ENCODE data around the gene CSF1R.
"Not testable (repeated sequence)": the region's sequence is repeated elsewhere in the genome, so short reads cannot be mapped to it uniquely, and the experiment has no call there.

CSF1R gene

DNA sequence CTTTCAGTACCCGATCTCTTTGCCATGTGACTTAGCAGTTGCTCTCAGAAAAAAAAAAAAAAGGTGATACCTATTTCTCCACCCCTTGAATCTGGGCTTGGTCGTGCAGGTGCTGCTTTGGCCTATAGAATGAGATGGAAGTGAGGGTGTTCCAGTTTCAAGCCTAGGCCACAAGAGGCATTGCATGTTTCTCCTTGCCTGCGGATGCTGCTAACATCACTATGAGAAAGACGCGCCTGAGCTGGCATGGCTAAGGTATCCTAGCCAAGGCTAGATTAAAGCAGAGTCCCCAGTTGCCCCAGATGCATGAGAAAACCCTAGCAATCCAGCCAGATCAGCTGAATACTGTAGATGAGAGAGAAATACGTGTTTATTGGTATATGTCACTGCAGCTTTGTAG lies 14.7 kb upstream of the CSF1R start:
- 79 to 81% methylated on average over 6 of the region's 6 CpGs for WGBS, 2 experiments
- Histone ChIP-seq H3K4me1 (ENCODE audit: control insufficient read depth, insufficient read depth, low read length) (no peaks in the 10 kb centered on the region), H3K27me3 (ENCODE audit: control insufficient read depth, insufficient read depth, low read length, poor library complexity, severe bottlenecking) (no peaks in the 10 kb centered on the region), H3K9me3 (ENCODE audit: control insufficient read depth, low read length) (no peaks in the 10 kb centered on the region), H3K4me3 (ENCODE audit: insufficient read depth, low read depth, low read length) (no peak overlapping the region), H3K27ac (ENCODE audit: insufficient read depth, low read depth, low read length, poor library complexity, severe bottlenecking) (no peak overlapping the region), H3K36me3 (ENCODE audit: control insufficient read depth, insufficient read depth, low read length) (no peaks in the 10 kb centered on the region)

DNA sequence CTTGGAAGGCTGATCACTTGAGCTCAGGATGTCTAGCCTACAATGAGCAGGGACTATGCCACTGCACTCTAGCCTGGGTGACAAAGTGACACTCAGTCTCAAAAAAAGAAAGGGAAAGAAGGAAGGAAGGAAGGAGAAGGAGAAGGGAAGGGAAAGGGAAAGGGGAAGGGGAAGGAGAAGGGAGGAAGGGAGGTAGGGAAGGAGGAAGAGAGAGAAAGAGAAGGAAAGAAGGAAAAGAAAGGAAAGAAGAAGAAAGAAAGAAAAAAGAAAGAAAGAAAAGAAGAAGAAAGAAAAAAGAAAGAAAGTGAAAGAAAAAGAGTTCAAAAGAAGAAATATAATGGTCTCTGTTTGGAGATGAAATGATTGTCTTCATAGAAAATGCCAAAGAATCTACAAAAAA lies 10.8 kb upstream of the CSF1R start:
- Histone ChIP-seq H3K4me3 (ENCODE audit: insufficient read depth, low read depth, low read length) (no peak overlapping the region), H3K27ac (ENCODE audit: insufficient read depth, low read depth, low read length, poor library complexity, severe bottlenecking) (no peak overlapping the region), H3K9me3 (ENCODE audit: control insufficient read depth, low read length) (no peaks in the 10 kb centered on the region), H3K27me3 (ENCODE audit: control insufficient read depth, insufficient read depth, low read length, poor library complexity, severe bottlenecking) (no peaks in the 10 kb centered on the region), H3K4me1 (ENCODE audit: control insufficient read depth, insufficient read depth, low read length) (no peaks in the 10 kb centered on the region), H3K36me3 (ENCODE audit: control insufficient read depth, insufficient read depth, low read length) (no peaks in the 10 kb centered on the region)

DNA sequence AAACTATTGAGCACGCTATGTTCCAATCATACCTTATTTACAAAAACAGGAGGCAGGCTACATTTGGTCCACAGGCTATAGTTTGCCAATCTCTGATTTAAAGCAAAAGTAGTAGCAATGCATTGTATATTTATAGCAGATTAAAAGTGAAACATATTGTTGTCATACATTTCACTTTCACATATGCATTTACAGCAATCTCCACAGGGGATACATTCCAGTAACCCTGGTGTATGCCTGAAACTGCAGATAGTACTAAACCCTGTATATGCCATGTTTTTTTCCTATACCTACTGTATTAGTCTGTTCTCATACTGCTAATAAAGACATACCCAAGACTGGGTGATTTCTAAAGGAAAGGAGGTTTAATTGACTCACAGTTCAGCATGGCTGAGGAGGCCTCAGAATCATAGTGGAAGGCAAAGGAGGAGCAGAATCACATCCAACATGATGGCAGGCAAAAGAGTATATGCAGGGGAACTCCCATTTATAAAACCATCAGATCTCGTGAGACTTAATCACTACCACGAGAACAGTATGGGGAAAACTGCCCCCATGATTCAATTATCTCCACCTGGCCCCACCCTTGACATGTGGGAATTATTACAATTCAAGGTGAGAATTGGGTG lies 5.9 kb upstream of the CSF1R start:
- Histone ChIP-seq H3K27ac (ENCODE audit: insufficient read depth, low read depth, low read length, poor library complexity, severe bottlenecking) (no peak overlapping the region), H3K36me3 (ENCODE audit: control insufficient read depth, insufficient read depth, low read length) (no peaks in the 10 kb centered on the region), H3K4me1 (ENCODE audit: control insufficient read depth, insufficient read depth, low read length) (no peaks in the 10 kb centered on the region), H3K9me3 (ENCODE audit: control insufficient read depth, low read length) (no peaks in the 10 kb centered on the region), H3K4me3 (ENCODE audit: insufficient read depth, low read depth, low read length) (no peak overlapping the region), H3K27me3 (ENCODE audit: control insufficient read depth, insufficient read depth, low read length, poor library complexity, severe bottlenecking) (peaks cover 3% of the 10 kb centered on the region)
- 88 to 92% methylated on average over 3 of the region's 3 CpGs for WGBS, 2 experiments

DNA sequence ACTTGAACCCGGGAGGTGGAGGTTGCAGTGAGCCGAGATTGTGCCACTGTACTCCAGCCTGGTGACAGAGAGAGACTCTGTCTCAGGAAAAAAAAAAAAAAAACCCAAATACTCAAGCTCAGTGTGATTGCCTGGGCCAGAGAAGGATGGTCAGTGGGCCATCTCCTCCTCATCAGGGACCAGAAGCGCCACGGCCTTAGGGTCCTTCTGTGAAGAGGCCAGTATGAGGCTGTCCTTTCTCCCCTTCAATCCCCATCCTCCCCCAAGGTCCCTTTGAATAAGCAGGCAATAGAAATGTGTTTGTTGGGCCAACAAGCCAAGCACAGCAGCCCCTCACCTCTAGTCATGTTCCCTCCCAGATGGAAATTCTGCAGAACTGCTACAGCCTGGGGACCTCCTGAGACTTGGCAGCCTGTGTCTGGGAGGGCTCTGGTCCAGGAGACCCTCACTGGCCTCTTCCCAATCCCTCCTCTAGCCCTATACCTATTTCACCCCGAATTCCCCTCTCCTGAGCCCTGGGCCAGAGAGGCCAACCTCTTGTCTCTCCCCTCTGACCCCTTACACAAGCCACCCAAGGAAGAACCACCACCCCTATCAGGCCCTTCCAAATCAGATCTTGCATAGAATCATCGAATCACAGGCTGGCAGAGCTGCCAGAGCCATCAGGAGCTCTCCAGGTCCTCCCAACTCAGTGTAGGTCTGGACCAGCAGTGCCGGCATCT lies 1.0 kb downstream of the CSF1R start:
- H3K4me3 ChIP-seq (ENCODE audit: insufficient read depth, low read depth, low read length): no peak overlapping the region
- H3K4me1 ChIP-seq (ENCODE audit: control insufficient read depth, insufficient read depth, low read length): peaks cover 11% of the 10 kb centered on the region
- WGBS, 2 experiments: 86 to 90% methylated on average over 7 of the region's 7 CpGs
- H3K9me3 ChIP-seq (ENCODE audit: control insufficient read depth, low read length): no peaks in the 10 kb centered on the region
- no peaks in the 10 kb centered on the region for H3K36me3 ChIP-seq (ENCODE audit: control insufficient read depth, insufficient read depth, low read length)
- no peak overlapping the region for H3K27ac ChIP-seq (ENCODE audit: insufficient read depth, low read depth, low read length, poor library complexity, severe bottlenecking)
- no peaks in the 10 kb centered on the region for H3K27me3 ChIP-seq (ENCODE audit: control insufficient read depth, insufficient read depth, low read length, poor library complexity, severe bottlenecking)

DNA sequence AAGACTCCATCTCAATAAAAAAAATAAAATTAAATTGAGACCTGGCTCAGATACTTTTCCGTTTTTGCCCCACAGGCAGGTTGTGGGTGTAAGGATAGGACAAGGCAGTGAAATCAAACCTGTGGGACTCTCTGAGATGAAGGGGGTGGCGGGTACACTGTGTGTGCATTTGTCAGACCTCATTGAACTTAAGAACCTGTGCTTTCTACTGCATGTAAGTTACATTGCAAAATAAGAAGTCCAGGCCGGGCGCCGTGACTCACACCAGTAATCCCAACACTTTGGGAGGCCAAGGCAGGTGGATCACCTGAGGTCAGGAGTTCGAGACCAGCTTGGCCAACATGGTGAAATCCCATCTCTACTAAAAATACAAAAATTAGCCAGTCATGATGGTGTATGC lies 1.6 kb downstream of the CSF1R start:
- 93 to 96% methylated on average over 6 of the region's 6 CpGs for WGBS, 2 experiments
- H3K9me3 ChIP-seq (ENCODE audit: control insufficient read depth, low read length); H3K36me3 ChIP-seq (ENCODE audit: control insufficient read depth, insufficient read depth, low read length); H3K27me3 ChIP-seq (ENCODE audit: control insufficient read depth, insufficient read depth, low read length, poor library complexity, severe bottlenecking); H3K4me3 ChIP-seq (ENCODE audit: insufficient read depth, low read depth, low read length); H3K27ac ChIP-seq (ENCODE audit: insufficient read depth, low read depth, low read length, poor library complexity, severe bottlenecking): not testable (repeated sequence)
- peaks cover 11% of the 10 kb centered on the region for H3K4me1 ChIP-seq (ENCODE audit: control insufficient read depth, insufficient read depth, low read length)

DNA sequence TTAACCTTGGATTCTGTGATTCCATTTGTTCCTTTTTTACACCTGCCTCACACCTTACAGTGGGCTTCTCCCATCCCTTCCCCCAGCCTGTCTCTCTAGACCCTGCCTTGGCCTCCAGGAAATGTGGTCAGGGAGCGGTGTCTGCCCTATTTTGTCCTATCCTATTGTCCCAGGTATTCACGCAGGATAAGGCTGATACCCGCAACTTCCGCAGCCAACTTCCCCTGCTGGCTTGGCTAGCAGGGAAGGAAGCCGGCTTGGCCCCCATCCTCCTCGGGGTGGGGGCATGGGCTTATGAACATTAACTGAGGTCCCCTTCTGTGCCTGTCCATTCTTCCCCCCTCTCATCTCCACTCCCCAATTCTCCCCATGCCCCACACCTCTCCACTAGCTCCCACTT lies 3.5 kb downstream of the CSF1R start:
- Histone ChIP-seq H3K36me3 (ENCODE audit: control insufficient read depth, insufficient read depth, low read length) (no peaks in the 10 kb centered on the region), H3K9me3 (ENCODE audit: control insufficient read depth, low read length) (no peaks in the 10 kb centered on the region), H3K27me3 (ENCODE audit: control insufficient read depth, insufficient read depth, low read length, poor library complexity, severe bottlenecking) (no peaks in the 10 kb centered on the region), H3K4me1 (ENCODE audit: control insufficient read depth, insufficient read depth, low read length) (peaks cover 11% of the 10 kb centered on the region), H3K27ac (ENCODE audit: insufficient read depth, low read depth, low read length, poor library complexity, severe bottlenecking) (no peak overlapping the region), H3K4me3 (ENCODE audit: insufficient read depth, low read depth, low read length) (no peak overlapping the region)
- WGBS, 2 experiments: 91 to 92% methylated on average over 6 of the region's 6 CpGs

DNA sequence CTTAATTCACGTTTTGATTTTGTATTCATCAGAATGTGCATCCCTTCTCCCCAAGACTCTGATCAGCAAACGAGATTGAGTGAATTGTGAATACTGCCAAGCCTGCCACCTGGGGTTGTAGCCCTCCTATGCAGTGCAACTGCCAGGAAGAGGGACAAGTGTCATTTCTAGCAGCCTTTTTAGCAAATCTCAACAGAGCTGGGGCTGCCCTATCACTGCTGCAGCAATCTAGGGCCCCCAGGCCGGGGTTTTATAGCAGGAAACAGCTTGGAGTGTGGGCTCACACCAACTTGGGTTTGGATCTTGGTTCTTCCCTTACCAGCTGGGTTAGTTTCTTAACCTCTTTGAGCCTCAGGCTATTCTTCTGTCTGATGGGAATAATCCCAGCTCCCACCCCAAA lies 4.0 kb downstream of the CSF1R start:
- Histone ChIP-seq H3K4me3 (ENCODE audit: insufficient read depth, low read depth, low read length) (no peak overlapping the region), H3K27ac (ENCODE audit: insufficient read depth, low read depth, low read length, poor library complexity, severe bottlenecking) (no peak overlapping the region), H3K9me3 (ENCODE audit: control insufficient read depth, low read length) (no peaks in the 10 kb centered on the region), H3K36me3 (ENCODE audit: control insufficient read depth, insufficient read depth, low read length) (no peaks in the 10 kb centered on the region), H3K27me3 (ENCODE audit: control insufficient read depth, insufficient read depth, low read length, poor library complexity, severe bottlenecking) (no peaks in the 10 kb centered on the region), H3K4me1 (ENCODE audit: control insufficient read depth, insufficient read depth, low read length) (peaks cover 11% of the 10 kb centered on the region)
- 35 to 38% methylated on average over 3 of the region's 3 CpGs for WGBS, 2 experiments

DNA sequence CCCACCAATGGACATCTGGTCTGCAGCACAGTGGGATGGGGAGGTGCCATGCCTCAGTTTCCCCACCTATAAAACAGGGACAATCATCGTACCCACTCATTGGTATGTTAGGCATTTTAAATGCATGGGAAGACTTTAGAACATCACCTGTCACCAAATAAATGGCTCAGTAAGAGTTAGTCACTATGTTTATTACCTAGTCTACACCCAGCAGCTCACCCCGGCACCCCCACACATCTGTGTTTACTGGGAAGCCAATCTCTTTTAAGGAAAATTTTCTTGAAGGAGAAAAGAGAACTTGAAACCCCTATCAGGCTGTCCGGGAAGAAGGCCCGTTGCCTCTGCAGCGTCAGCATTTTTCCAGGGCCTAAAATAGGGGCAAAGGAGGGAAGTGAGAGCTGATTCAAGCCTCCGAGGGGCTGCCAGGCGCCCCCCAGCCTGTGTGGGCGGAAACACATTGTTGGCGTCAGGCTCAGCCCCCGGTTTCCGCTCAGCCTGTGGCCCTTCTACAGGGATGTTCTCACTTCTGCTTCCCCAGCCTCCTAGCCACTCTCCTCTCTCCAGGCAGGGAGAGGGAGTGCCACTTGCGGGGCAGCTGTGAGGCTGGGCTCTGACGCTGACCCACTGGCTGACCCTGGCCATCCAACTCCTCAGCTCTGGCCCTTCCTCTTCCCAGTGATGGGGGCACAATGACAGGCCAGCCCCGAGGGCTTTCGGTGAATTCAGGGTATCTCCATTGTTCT lies 4.6 kb downstream of the CSF1R start:
- 38 to 41% methylated on average over 15 of the region's 15 CpGs for WGBS, 2 experiments
- H3K4me3 ChIP-seq (ENCODE audit: insufficient read depth, low read depth, low read length): no peak overlapping the region
- no peaks in the 10 kb centered on the region for H3K36me3 ChIP-seq (ENCODE audit: control insufficient read depth, insufficient read depth, low read length)
- H3K4me1 ChIP-seq (ENCODE audit: control insufficient read depth, insufficient read depth, low read length): peaks cover 11% of the 10 kb centered on the region
- H3K27ac ChIP-seq (ENCODE audit: insufficient read depth, low read depth, low read length, poor library complexity, severe bottlenecking): no peak overlapping the region
- no peaks in the 10 kb centered on the region for H3K27me3 ChIP-seq (ENCODE audit: control insufficient read depth, insufficient read depth, low read length, poor library complexity, severe bottlenecking)
- H3K9me3 ChIP-seq (ENCODE audit: control insufficient read depth, low read length): no peaks in the 10 kb centered on the region

DNA sequence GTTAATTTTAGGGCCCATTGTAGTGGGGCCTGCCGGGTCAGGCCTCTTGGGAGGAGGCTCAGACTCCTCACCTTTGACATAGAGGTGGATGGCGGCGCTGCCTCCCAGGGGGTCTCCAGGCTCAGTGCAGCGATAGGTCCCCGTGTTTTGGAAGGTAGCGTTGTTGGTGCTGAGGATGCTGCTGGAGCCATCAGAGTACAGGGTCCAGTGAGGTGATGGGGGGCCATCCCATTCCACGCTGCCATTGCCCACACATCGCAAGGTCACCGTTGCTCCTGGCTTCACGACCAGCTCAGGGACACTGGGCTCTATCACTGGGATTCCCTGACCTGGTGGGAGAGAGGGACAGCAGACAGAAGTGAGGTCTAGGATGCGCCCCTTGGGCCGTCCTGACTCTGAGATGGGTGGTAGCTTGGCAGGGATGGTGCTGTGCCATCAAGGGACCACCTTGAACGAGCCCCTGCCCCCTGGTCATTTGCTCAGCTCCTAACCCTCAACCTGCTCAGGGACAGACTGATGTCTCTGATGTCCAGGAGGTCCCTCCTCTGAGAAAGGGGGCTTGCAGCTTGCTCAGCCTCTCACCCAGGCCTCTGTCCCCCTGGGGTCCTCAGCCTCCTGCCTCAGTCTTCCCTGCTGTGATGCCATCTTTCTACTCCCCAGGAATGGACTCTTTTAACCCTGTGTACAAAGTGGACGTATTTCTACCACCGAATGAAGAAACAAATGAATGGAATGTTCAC lies 5.5 kb downstream of the CSF1R start:
- no peaks in the 10 kb centered on the region for H3K36me3 ChIP-seq (ENCODE audit: control insufficient read depth, insufficient read depth, low read length)
- no peak overlapping the region for H3K27ac ChIP-seq (ENCODE audit: insufficient read depth, low read depth, low read length, poor library complexity, severe bottlenecking)
- H3K27me3 ChIP-seq (ENCODE audit: control insufficient read depth, insufficient read depth, low read length, poor library complexity, severe bottlenecking): no peaks in the 10 kb centered on the region
- no peak overlapping the region for H3K4me3 ChIP-seq (ENCODE audit: insufficient read depth, low read depth, low read length)
- peaks cover 11% of the 10 kb centered on the region for H3K4me1 ChIP-seq (ENCODE audit: control insufficient read depth, insufficient read depth, low read length)
- 85 to 87% methylated on average over 15 of the region's 15 CpGs for WGBS, 2 experiments
- H3K9me3 ChIP-seq (ENCODE audit: control insufficient read depth, low read length): no peaks in the 10 kb centered on the region

DNA sequence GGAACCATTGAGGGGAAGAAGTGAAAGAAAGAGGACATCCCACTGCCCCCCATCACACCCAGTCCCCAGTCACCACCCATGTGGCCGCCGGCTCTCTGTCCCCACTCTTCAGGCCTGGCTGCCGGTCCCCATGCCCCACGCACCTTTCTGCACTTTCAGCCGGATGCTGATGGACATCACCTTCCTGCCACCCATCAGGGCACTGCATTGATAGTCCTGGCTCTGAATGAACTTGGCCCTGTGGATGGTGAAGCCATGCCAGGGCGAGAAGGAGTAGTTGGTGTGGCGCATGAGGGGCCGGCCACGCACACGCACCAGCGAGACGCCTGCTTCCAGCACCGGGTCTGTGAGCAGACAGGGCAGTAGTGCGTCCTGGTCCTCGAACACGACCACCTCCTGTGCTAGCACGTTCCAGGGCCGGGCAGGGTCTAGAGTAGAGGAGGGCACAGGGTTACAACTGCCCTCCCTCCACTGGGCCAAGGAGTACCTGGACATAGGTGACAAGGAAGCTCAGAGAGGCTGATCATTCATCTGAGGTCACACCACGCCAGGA lies 6.4 kb downstream of the CSF1R start:
- 95 to 96% methylated on average over 19 of the region's 19 CpGs for WGBS, 2 experiments
- Histone ChIP-seq H3K27ac (ENCODE audit: insufficient read depth, low read depth, low read length, poor library complexity, severe bottlenecking) (no peak overlapping the region), H3K9me3 (ENCODE audit: control insufficient read depth, low read length) (no peaks in the 10 kb centered on the region), H3K4me3 (ENCODE audit: insufficient read depth, low read depth, low read length) (no peak overlapping the region), H3K36me3 (ENCODE audit: control insufficient read depth, insufficient read depth, low read length) (no peaks in the 10 kb centered on the region), H3K27me3 (ENCODE audit: control insufficient read depth, insufficient read depth, low read length, poor library complexity, severe bottlenecking) (no peaks in the 10 kb centered on the region), H3K4me1 (ENCODE audit: control insufficient read depth, insufficient read depth, low read length) (peaks cover 11% of the 10 kb centered on the region)

All from ectodermal cell (in vitro differentiated cells).